GM12878 (cell line): ENCODE data around the gene CMSS1.
"Not testable (repeated sequence)": the region's sequence is repeated elsewhere in the genome, so short reads cannot be mapped to it uniquely, and the experiment has no call there.

Experiments
- CREB1 ChIP-seq: IDR thresholded peaks from 2 replicates; pipeline ENCODE4 v1.6.1; 2012; ENCODE audit warnings: low read depth, mild to moderate bottlenecking, inconsistent platforms
- CTCF ChIP-seq, 3 experiments: IDR thresholded peaks in 2 of 3; conservative IDR thresholded peaks in 1 of 3; 2 replicates each; pipeline ENCODE4 v1.5.1; 2011; ENCODE audit warnings: low read depth in 3 of 3, low read length in 3 of 3, mild to moderate bottlenecking in 3 of 3, control low read depth in 2 of 3, moderate library complexity in 2 of 3, inconsistent platforms in 1 of 3, mixed read lengths in 1 of 3; ENCODE audit not compliant: control insufficient read depth in 2 of 3, insufficient read depth in 1 of 3; ENCODE audit errors: extremely low read depth in 1 of 3
- NR2C2 ChIP-seq: IDR thresholded peaks from 2 replicates; pipeline ENCODE4 v1.6.1; 2011; ENCODE audit warnings: borderline replicate concordance, low read depth; ENCODE audit not compliant: control insufficient read depth, insufficient read length
- POLR2A ChIP-seq: IDR thresholded peaks from 2 replicates; pipeline ENCODE4 v1.6.1; 2011; ENCODE audit warnings: low read depth, mild to moderate bottlenecking, low read length
- YY1 ChIP-seq: IDR thresholded peaks from 2 replicates; pipeline ENCODE4 v1.6.1; 2011; ENCODE audit warnings: low read depth, mild to moderate bottlenecking, low read length
- ZNF217 ChIP-seq: fragments of 450-650 bp; IDR thresholded peaks from 2 replicates; pipeline ENCODE4 v1.6.1; 2017; ENCODE audit warnings: antibody characterized with exemption, mild to moderate bottlenecking
- ZNF24 ChIP-seq: fragments of 450-650 bp; IDR thresholded peaks from 2 replicates; pipeline ENCODE4 v1.6.1; 2017; ENCODE audit warnings: antibody characterized with exemption, mild to moderate bottlenecking

GRCh38 chr3:99841949-99842348 is 24.3 kb downstream of the CMSS1 start:
- not testable (repeated sequence) for TF ChIP-seq ZNF217; ZNF24; YY1; CREB1; CTCF (IDR thresholded peaks at IDR 0.05 in 2 of 3, conservative IDR thresholded peaks at IDR 0.05 in 1 of 3; ENCODE audit: control insufficient read depth in 2 of 3, extremely low read depth in 1 of 3, insufficient read depth in 1 of 3, low read depth in 3 of 3, low read length in 3 of 3); POLR2A; NR2C2
